Measurements from ENCODE around the gene AIF1. TPM values are rescaled to one million over a fixed set of nuclear protein-coding genes. Genes with fewer than 3 reads are reported as not detected.

The AIF1 gene
- total RNA-seq, 1 donor from 2014 or later: 3.8 TPM

- H3K4me1 Mint-ChIP-seq (ENCODE audit: unreplicated experiment): no peaks in the 10 kb centered on the region
- no peaks in the 10 kb centered on the region for H3K9me3 Mint-ChIP-seq
- no peak overlapping the region for H3K4me3 Mint-ChIP-seq
- no peak for TF ChIP-seq CTCF (conservative IDR thresholded peaks at IDR 0.05)
- H3K36me3 Mint-ChIP-seq: peaks cover 27% of the 10 kb centered on the region
- DNase-seq (ENCODE audit: extremely low spot score, unreplicated experiment): no peak
- no peaks in the 10 kb centered on the region for H3K27me3 Mint-ChIP-seq
- H3K27ac Mint-ChIP-seq: no peak overlapping the region
Observed at GRCh38 chr6:31639043-31639442, 24.0 kb downstream of the AIF1 start.

GRCh38 chr6:31639449-31639861 is 24.4 kb downstream of the AIF1 start:
- H3K4me3 Mint-ChIP-seq: no peak overlapping the region
- no peak for TF ChIP-seq CTCF (conservative IDR thresholded peaks at IDR 0.05)
- H3K27ac Mint-ChIP-seq: no peak overlapping the region
- H3K36me3 Mint-ChIP-seq: peaks cover 25% of the 10 kb centered on the region
- H3K27me3 Mint-ChIP-seq: no peaks in the 10 kb centered on the region
- no peaks in the 10 kb centered on the region for H3K9me3 Mint-ChIP-seq
- no peaks in the 10 kb centered on the region for H3K4me1 Mint-ChIP-seq (ENCODE audit: unreplicated experiment)
- no peak for DNase-seq (ENCODE audit: extremely low spot score, unreplicated experiment)

GRCh38 chr6:31640612-31641011 is 25.6 kb downstream of the AIF1 start:
- Mint-ChIP-seq H3K4me3 (no peak overlapping the region), H3K27ac (no peak overlapping the region)
- no peak for TF ChIP-seq CTCF (conservative IDR thresholded peaks at IDR 0.05)

GRCh38 chr6:31641370-31641769 is 26.3 kb downstream of the AIF1 start:
- no peak for DNase-seq (ENCODE audit: extremely low spot score, unreplicated experiment)
- H3K27me3 Mint-ChIP-seq: no peaks in the 10 kb centered on the region
- H3K4me3 Mint-ChIP-seq: no peak overlapping the region
- TF ChIP-seq CTCF (conservative IDR thresholded peaks at IDR 0.05): no peak
- H3K9me3 Mint-ChIP-seq: no peaks in the 10 kb centered on the region
- no peaks in the 10 kb centered on the region for H3K4me1 Mint-ChIP-seq (ENCODE audit: unreplicated experiment)
- no peak overlapping the region for H3K27ac Mint-ChIP-seq
- peaks cover 28% of the 10 kb centered on the region for H3K36me3 Mint-ChIP-seq

More at GRCh38 chr6:31640612-31641011, 25.6 kb downstream of the AIF1 start:
- H3K4me1 Mint-ChIP-seq (ENCODE audit: unreplicated experiment): no peaks in the 10 kb centered on the region
- no peaks in the 10 kb centered on the region for H3K27me3 Mint-ChIP-seq
- no peaks in the 10 kb centered on the region for H3K9me3 Mint-ChIP-seq
- H3K36me3 Mint-ChIP-seq: peaks cover 31% of the 10 kb centered on the region
- no peak for DNase-seq (ENCODE audit: extremely low spot score, unreplicated experiment)

- Mint-ChIP-seq H3K4me3 (no peak overlapping the region), H3K36me3 (peaks cover 26% of the 10 kb centered on the region), H3K4me1 (ENCODE audit: unreplicated experiment) (no peaks in the 10 kb centered on the region), H3K27me3 (no peaks in the 10 kb centered on the region), H3K9me3 (no peaks in the 10 kb centered on the region), H3K27ac (no peak overlapping the region)
- TF ChIP-seq CTCF (conservative IDR thresholded peaks at IDR 0.05): no peak
- no peak for DNase-seq (ENCODE audit: extremely low spot score, unreplicated experiment)
Observed at GRCh38 chr6:31642798-31643570, 27.9 kb downstream of the AIF1 start.

Measured in type B pancreatic cell (in vitro differentiated cells).